GM18867 (cell line): ENCODE data around the gene KRT74.

Experiments used
- ATAC-seq: cut with Tn5 transposase; IDR thresholded peaks from one replicate; pipeline ENCODE4 v1.9.1; 2021; ENCODE audit warnings: mild to moderate bottlenecking, moderate library complexity; ENCODE audit not compliant: unreplicated experiment

KRT74 gene

GRCh38 chr12:52575948-52576347 lies 2.3 kb upstream of the KRT74 start:
- ATAC-seq, result no peak

DNA sequence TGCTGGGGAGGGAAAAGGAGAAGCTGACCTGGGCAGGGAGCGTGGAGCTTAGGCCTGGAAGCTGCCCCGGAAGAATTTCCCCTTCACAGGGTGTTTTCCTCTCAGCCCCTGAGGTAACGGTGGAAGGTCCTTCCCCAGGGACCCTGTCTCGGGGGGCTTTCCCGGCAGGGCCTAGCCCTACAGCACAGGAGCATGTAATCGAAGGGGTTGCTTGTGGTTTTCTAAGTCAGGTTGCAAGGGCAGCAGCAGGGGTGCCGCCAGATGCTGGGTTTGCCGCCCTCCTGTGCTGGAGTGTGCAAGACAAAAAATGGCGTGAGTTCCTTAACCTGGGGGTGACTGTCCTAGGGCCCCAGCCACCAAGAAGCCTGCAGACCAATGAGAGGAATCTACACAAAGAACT lies 1.6 kb upstream of the KRT74 start:
- ATAC-seq, result no peak

GRCh38 chr12:52573306-52573705 lies 337 bp downstream of the KRT74 start:
- ATAC-seq, result no peak

DNA sequence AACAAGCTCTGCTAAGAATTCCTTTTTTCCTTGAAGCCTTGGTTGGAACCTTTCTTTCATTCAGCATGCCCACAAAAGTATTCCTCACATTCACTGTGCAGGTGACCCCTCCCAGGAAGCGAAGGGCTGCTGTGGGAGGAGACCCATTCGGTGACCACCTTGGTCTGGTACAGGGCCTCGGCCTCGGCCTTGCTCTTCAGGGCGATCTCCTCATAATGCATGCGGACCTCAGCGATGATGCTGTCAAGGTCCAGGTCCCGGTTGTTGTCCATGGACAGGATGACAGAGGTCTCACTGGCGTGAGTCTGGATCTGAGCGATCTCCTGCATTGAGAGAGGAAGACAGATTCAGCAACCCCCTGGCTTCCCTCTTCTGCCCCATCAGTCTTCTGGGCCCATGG lies 3.1 kb downstream of the KRT74 start:
- ATAC-seq, result no peak

DNA sequence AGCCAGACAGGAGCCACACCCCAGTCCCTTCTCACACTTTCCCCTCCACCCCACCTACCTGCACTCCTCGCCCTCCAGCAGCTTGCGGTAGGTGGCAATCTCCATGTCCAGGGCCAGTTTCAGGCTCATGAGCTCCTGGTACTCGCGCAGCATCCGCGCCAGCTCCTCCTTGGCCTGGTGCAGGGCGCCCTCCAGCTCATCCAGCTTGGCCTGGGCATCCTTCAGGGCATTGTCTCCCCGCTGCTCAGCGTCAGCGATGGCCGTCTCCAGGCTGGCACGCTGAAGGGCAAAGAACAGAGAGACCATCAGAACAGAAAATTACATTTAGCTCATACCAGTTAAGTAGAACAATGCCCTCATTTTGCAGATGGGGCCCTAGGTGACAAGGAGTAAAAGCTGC lies 5.5 kb downstream of the KRT74 start:
- ATAC-seq, result no peak

DNA sequence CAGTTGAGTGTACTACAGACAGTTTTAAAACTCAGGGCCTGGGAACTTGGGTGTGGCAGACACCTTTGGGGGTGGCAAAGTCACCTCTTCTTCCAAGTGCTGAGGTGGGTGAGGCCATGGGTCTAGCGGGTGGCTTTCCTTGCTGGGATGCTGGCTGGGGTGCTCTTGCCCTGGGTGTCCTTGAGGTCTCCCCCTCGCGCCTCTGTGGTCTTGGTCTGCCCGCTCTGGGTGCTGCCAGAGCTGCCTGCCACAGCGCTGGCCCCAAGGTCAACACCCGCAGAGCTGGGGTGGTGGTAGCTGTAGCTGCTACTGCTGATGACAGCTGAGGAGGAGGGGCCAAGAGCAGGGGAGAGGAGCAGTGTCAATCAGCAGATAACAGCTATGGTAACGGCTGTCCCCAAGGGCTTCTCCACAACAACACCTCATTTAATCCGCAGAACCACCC lies 6.8 kb downstream of the KRT74 start:
- ATAC-seq, result no peak

- ATAC-seq, result no peak
Observed at GRCh38 chr12:52564582-52564981, 9.1 kb downstream of the KRT74 start.

- no peak for ATAC-seq
Observed at GRCh38 chr12:52561880-52562449, 11.7 kb downstream of the KRT74 start.

DNA sequence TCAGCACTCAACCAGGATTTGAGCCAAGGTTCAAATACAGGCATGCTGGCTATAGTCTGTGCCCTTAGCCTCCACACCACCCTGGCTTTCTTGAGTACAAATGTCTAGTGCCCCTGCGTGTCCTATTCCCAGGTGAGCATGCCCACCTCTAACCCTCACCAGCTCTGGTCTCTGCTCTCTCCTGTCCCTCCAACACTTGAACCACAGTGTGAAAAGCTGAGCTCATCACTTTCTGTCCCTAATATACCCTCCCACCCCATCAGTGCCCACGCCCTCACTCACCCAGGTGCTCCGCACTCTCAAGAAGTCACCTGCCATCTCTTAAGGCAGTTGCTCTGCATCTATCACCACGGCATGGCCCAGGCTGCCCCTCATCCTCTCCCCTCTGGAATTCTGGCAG lies 13.7 kb downstream of the KRT74 start:
- ATAC-seq, result no peak

DNA sequence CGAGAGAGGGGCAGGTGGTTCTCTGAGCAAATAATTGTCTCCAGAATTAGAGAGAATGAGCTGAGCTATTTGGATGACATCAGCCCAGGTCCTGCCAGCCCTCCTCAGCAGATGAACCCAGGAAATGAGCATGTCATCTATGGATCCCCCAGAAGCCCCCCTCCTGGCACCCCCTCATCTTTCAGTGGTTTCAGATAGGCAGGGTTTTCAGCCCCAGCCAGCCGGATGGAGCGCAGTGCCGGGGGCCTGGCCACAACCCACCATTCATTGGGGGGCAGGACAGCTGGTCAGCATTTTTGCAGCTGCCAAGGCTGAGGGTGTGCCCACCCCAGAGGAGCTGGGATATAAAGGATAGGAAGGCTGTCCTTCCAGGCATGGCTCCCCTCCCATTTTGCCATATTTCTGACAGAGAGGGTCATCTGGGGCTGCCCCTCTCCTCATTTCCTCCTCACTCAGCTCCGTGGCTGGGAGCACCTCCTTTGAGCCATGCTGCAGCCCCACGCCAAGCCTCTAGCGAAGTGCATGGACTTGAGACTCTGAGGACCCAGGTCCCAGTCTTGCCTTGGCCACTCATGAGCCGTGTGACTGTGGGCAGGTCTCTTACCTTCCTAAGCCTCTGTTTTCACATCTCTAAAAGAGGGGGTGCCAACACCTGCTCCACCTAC lies 14.7 kb downstream of the KRT74 start:
- ATAC-seq, result no peak

GRCh38 chr12:52557476-52557875 lies 16.2 kb downstream of the KRT74 start:
- ATAC-seq, result no peak

DNA sequence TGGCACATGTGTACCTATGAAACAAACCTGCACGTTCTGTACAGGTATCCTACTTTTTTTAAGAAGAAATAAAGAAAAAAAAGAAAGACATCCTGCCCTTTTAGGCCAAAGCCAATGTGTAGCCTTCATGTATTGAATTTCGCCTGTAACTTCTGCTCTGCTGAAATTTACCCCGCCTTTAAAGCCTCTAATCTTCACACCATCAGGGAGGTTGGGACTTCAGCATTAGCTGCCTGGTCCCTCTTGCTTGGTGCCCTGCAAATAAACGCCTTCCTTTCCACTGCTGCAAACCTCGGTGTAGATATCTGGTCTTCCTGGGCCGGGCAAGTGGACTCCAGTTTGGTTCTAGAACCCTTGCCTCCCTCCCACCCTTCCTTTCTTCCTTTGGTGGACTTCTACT lies 18.1 kb downstream of the KRT74 start:
- ATAC-seq, result no peak

GRCh38 chr12:52552681-52553195 lies 20.9 kb downstream of the KRT74 start, which contains the start of gene KRT71:
TSS of gene KRT71 (minus strand) at chr12:52553145. CDS start at chr12:52553077, 68 bp downstream.
- ATAC-seq, result no peak

GRCh38 chr12:52552055-52552454 lies 21.6 kb downstream of the KRT74 start:
- ATAC-seq, result no peak

- ATAC-seq, result no peak
Observed at GRCh38 chr12:52551216-52551865, 22.3 kb downstream of the KRT74 start.

DNA sequence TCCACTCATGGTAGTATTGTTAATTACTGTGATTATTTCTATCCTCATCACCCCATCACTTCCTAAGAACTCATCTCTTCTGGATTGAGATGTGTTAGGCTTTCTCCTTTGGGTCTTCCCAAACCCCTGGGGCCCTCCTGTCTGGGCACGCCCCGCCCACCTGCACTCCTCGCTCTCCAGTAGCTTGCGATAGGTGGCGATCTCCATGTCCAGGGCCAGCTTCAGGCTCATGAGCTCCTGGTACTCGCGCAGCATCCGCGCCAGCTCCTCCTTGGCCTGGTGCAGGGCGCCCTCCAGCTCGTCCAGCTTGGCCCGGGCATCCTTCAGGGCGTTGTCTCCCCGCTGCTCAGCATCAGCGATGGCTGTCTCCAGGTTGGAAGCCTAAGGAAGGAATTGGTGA lies 27.5 kb downstream of the KRT74 start:
- no peak for ATAC-seq

DNA sequence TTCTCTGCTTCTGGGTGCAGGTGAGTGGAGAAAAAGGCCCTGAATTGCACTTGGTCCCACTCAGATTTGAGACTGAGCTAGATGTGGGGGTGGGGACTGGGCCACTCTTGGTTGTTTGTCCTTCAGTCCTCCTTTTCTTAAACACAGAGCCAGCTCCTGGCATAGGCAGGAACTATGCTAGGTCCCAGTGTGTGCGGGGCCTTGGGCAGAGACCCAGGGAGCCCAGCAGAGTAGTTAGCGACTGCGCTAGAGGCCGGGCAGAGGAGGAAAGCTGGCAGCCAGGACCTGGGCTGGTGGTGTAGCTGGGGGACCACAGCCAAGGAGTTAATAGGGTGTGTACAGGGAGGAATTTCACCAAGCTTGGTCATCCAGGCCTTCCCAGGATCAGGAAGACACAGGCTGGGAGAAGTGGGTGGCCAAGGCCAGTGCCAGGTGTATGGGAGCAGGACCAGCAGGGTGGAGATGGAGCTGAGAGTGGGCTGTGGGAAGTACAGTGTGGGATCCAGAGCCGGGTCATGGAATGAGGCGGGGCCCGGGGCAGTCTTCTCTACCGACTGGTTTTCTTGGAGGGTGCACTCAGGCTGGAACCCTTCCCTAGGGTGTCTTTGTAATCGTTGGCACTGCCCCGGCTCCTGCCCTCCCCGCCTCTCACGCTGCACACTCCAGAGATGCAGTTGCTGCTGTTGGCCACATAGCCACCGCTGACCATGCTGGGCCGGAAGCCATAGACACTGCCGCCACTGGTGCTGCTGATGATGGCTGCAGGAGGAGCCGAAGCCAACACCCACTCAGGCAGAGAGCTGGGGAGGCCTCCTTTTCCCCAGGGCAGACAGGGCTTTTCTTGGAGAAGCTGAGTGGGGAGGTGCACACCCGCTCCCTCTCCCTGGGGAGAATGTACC lies 29.4 kb downstream of the KRT74 start:
- ATAC-seq, result no peak

GRCh38 chr12:52542785-52543318 lies 30.8 kb downstream of the KRT74 start:
- ATAC-seq, result no peak

- ATAC-seq, result no peak
Observed at GRCh38 chr12:52542157-52542556, 31.5 kb downstream of the KRT74 start.

DNA sequence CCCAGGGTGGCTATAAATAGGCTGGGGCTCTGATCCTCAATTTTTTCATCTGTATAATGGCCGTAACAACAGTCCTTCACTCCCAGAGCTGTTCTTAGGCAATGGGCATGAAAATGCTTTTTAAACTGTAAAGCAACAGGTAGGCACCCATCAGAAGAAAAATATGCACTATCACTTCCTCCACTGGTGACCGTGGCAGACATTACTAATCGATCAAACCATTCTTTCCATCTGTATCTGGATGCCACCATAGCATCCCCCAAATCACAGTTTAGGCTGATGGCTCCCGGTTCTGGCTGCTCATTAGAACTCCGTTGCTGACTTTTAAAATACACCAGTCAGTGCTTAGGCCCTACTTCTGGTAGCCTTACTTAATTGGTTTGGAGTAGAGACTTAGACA lies 31.9 kb downstream of the KRT74 start:
- ATAC-seq, result no peak

- ATAC-seq, result no peak
Observed at GRCh38 chr12:52540531-52540930, 33.1 kb downstream of the KRT74 start.
